Measurements from ENCODE around the gene MINK1.

Gene MINK1

GRCh38 chr17:4880857-4881256 lies 47.7 kb downstream of the MINK1 start:
- no peak for DNase-seq

- peak; percentile 29 to 49 (median 40) for DNase-seq
Observed at GRCh38 chr17:4881761-4882555, 48.8 kb downstream of the MINK1 start.

GRCh38 chr17:4884489-4884888 lies 51.3 kb downstream of the MINK1 start:
- DNase-seq: no peak

- DNase-seq: no peak
Observed at GRCh38 chr17:4886830-4887229, 53.7 kb downstream of the MINK1 start.

GRCh38 chr17:4887581-4887980 lies 54.4 kb downstream of the MINK1 start:
- no peak for DNase-seq

GRCh38 chr17:4891411-4892410 lies 58.6 kb downstream of the MINK1 start:
- no peak for DNase-seq

- DNase-seq: no peak
Observed at GRCh38 chr17:4892499-4893221, 59.5 kb downstream of the MINK1 start.

GRCh38 chr17:4893272-4893671 lies 60.1 kb downstream of the MINK1 start:
- no peak for DNase-seq

GRCh38 chr17:4893721-4894560 lies 60.8 kb downstream of the MINK1 start:
- DNase-seq: no peak

GRCh38 chr17:4895121-4895520 lies 62.0 kb downstream of the MINK1 start:
- DNase-seq: no peak

GRCh38 chr17:4895657-4896331 lies 62.7 kb downstream of the MINK1 start:
- no peak for DNase-seq

- no peak for DNase-seq
Observed at GRCh38 chr17:4896332-4897197, 63.4 kb downstream of the MINK1 start.

GRCh38 chr17:4897198-4897687 lies 64.1 kb downstream of the MINK1 start:
- no peak for DNase-seq

GRCh38 chr17:4897785-4898184 lies 64.6 kb downstream of the MINK1 start:
- no peak for DNase-seq

GRCh38 chr17:4898351-4898750 lies 65.2 kb downstream of the MINK1 start:
- no peak for DNase-seq

GRCh38 chr17:4898927-4899326 lies 65.8 kb downstream of the MINK1 start:
- DNase-seq: no peak

GRCh38 chr17:4899341-4900230 lies 66.4 kb downstream of the MINK1 start, which contains the start of gene C17orf107:
C17orf107 (plus strand) TSS chr17:4899536; CDS start chr17:4899763, 227 bp downstream.
- DNase-seq: peak; percentile 74 to 83 (median 79)

- peak in 2 of 4 experiments; percentile 32 to 40 for DNase-seq
Observed at GRCh38 chr17:4900231-4901107, 67.3 kb downstream of the MINK1 start.
